GM04504 (cell line): Measurements from ENCODE around the gene ABHD11.
"Not testable (repeated sequence)": the region's sequence is repeated elsewhere in the genome, so short reads cannot be mapped to it uniquely, and the experiment has no call there.

Source experiments
- DNase-seq: peaks from one replicate; pipeline ENCODE4 v3.0.0-alpha.2; 2012; ENCODE audit warnings: low read depth

The ABHD11 gene

GRCh38 chr7:73742753-73743641 lies 4.4 kb upstream of the ABHD11 start:
- DNase-seq = no peak

- DNase-seq = no peak
Observed at GRCh38 chr7:73742338-73742752, 3.7 kb upstream of the ABHD11 start.

GRCh38 chr7:73741600-73741999 lies 3.0 kb upstream of the ABHD11 start:
- no peak for DNase-seq

DNA sequence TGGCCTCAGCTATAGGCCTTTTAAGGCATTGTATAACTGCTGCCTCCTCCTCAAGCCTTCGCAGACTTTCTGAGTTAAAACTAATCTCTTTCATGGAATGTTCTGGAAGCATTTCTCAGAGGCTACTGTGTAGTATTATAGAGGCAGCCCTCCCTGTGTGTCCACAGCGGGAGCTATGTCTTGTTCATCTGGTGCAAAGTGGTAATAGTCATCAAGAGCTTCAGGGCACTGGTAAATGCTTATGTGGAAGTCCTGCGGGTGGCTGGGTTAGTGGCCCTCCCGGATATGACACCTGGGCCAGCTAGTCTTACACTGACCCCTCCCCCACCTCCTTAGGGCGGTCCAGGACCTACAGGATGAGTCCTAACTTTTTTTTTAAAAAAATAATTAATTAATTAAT lies 2.2 kb upstream of the ABHD11 start:
- no peak for DNase-seq

DNA sequence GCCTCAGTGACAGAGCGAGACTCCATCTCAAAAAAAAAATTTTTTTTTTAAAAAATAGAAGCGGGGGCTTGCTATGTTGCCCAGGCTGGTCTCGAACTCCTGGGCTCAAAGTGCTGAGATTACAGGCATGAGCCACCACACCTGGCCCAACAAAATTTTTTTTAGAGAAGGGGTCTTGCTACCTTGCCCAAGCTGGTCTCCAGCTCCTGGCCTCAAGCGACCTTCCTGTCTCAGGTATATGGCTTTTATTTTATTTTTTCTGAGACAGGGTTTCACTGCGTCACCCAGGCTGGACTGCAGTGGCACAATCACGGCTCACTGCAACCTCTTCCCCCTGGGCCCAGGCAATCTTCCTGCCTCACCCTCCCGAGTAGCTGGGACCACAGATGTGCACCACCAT lies 1.6 kb upstream of the ABHD11 start:
- DNase-seq = no peak

GRCh38 chr7:73739387-73739767 lies 775 bp upstream of the ABHD11 start:
- no peak for DNase-seq

DNA sequence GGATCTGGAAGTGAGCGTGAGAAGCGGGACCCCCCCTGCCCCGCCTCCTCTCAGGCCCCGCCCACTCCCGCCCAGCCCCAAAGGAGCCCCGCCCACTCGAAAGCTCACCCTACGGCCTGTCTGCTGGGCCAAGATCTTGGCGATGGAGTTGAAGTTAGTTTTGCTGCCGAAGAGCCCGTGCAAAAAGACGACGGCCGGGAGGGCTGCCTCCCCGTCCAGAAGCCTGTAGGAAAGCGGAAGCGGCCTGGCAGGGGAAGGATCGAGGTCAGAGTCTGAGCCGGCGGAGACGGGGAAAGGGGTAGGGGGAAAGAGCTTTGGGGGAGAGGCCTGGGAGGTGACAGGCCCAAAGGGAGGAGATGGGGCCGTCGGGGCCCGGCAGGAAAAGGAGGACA lies 386 bp downstream of the ABHD11 start:
- no peak for DNase-seq

GRCh38 chr7:73737491-73738219 lies 947 bp downstream of the ABHD11 start:
- DNase-seq = no peak

- no peak for DNase-seq
Observed at GRCh38 chr7:73736885-73737284, 1.7 kb downstream of the ABHD11 start.

- no peak for DNase-seq
Observed at GRCh38 chr7:73735528-73735905, 3.1 kb downstream of the ABHD11 start.

DNA sequence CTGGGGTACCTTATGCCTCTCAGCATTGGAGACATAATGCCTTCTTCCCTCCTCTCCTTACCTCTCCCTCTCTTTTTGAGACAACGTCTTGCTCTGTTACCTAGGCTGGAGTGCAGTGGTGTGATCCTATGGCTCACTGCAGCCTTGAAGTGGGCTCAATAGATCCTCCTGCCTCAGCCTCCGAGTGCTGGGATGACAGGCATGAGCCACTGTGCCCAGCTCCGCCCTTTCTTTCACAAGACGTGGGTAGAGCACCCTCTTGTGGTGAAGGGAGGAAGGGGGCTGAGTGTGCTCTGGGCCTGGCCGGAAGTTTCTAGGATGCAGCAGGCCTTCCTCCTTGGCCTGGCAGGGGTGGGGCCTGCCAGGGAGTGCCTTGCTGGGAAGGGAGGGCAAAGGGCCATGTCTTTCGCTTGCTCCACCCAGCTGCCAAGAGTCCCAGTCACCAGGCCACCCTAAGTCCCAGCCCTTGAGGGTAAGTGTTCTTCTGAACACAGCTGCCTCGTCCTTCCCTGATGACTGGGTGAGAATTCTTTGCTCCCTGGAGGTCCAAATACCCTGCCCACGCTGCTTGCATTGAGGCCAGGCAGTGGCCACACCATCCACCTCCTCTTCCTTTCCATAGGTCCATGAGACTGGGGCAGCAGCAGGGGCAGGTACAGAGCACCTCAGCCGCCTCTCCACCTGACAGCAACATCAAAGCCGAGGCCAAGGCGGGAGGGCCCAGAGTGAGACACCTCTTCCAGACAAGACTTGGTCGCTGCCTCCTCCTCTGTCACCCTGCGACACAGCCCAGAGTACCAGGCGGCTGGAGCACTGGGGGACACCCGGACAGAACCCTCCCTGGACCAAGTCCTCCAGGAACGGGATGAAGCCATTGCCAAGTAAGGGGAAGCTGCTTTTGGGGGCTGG lies 3.7 kb downstream of the ABHD11 start:
- DNase-seq = no peak

- no peak for DNase-seq
Observed at GRCh38 chr7:73732397-73732796, 6.2 kb downstream of the ABHD11 start.

DNA sequence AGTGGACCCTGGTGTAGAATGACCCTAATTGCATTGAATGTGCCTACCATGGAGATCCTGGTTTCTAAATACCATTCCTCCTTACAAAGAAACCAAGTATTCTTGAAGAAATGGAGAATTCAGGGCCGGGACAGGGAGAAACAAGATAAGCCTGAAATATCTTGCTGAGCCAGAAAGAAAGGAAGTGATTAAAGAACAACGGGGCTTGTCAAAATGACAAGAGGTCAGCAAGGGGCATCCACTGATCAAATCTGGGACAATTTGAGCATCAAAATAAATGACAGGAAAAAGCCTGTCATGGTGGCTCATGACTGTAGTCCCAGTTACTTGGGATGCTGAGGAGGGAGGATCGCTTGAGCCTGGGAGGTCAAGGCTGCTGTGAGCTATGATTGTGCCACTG lies 8.1 kb downstream of the ABHD11 start:
- no peak for DNase-seq

GRCh38 chr7:73728551-73728950 lies 10.1 kb downstream of the ABHD11 start:
- no peak for DNase-seq

DNA sequence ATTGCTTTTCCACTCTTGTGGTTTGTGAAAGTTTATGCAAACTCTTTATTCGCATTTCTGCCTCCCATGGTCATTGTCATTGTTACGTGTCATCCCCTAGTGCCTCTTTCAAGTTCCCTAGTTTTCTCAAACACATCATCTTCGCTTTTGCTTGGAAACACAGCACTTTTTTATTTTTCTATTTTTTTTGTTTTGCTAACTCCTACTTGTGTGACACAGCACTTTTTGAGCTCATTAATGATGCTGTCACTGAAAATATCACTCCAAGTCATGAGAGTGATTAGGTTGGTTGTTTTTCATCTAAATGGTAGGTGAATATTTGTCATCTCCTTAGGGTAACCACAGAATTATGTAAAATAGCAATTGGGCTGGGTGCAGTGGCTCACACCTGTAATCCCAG lies 10.7 kb downstream of the ABHD11 start:
- DNase-seq = no peak

GRCh38 chr7:73726083-73726466 lies 12.5 kb downstream of the ABHD11 start:
- DNase-seq = no peak

DNA sequence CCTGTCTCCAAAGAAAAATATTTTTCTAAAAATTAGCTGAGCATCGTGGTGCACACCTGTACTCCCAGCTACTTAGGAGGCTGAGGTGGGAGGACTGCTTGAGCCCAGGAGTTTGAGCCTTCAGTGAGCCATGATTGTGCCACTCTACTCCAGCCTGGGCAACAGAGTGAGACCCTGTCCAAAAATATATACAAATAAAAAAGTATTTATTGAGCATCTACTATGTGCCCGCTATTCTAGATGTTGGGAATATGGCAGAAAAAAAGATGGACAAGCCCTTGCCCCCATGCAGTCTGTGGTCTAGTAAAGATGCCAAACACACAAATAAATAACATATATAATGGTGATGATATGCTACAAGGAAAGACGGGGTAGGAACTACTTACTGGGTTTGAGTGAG lies 14.8 kb downstream of the ABHD11 start:
- no peak for DNase-seq

- no peak for DNase-seq
Observed at GRCh38 chr7:73722785-73723184, 15.8 kb downstream of the ABHD11 start.

GRCh38 chr7:73722182-73722581 lies 16.4 kb downstream of the ABHD11 start:
- not testable (repeated sequence) for DNase-seq

DNA sequence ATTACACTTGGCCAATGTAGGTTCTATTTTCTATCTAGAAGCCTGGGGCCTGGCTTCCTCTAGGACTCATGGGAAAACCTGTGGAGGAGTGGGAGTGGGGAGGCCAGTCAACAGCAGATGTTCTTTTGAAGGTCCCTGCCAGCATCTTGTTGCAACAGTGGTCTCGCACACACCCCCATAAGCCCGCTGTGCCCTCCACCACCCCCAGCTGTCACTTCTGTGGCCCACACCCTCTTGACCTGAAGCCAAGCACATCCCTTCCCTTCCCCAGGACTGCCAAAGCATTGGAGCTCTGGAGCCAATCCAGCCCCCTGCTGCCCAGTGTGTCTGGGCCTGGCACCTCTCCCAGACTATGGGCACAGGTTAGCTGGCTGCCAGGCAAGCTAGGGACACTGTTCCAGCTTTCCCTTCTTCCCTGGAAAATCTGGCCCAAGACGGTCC lies 17.2 kb downstream of the ABHD11 start:
- DNase-seq = no peak

GRCh38 chr7:73720443-73720842 lies 18.2 kb downstream of the ABHD11 start:
- DNase-seq = not testable (repeated sequence)

DNA sequence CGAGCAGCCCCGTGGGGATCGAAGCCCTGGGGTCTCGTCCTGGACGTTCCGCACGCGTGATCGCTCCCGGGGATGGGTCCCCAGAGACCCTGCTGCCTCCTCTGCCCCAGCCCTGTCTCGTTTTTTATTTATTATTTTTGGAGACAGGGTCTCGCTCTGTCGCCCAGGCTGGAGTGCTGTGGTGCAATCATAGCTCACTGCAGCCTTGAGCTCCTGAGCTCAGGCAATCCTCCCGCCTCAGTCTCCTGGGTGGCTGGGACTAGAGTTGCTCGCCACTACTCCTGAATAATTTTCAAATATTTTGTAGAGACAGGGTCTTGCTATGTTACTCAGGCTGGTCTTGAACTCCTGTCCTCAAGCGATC lies 18.8 kb downstream of the ABHD11 start:
- no peak for DNase-seq
